Heart right ventricle (tissue), 16 donors: ENCODE data around the gene MCCC1. TPM values are rescaled to one million over a fixed set of nuclear protein-coding genes. Genes with fewer than 3 reads are reported as not detected.

ENCODE experiments used
- ATAC-seq, 8 donors: fragments of 200-7000 bp; cut with Tn5 transposase; one replicate each; pipeline ENCODE4 v1.9.1; 2020; ENCODE audit warnings: mild to moderate bottlenecking in 8 of 8, moderate library complexity in 8 of 8, moderate number of reproducible peaks in 1 of 8
- DNase-seq, 2 donors: peaks; one replicate each; pipeline ENCODE4 v3.0.0-alpha.2; 2020
- H3K27ac ChIP-seq, 10 donors: fragments of 200-600 bp; sonication (generic) in 2 of 10; one replicate each; pipeline versions ENCODE4 v1.5.0 to v1.8.0; 2020 to 2022; ENCODE audit warnings: mild to moderate bottlenecking in 3 of 10
- H3K27me3 ChIP-seq, 7 donors: fragments of 200-600 bp; one replicate each; pipeline ENCODE4 v1.8.0; 2021 to 2022; ENCODE audit warnings: mild to moderate bottlenecking in 2 of 7
- H3K36me3 ChIP-seq, 9 donors: fragments of 200-600 bp; sonication (generic) in 1 of 9; one replicate each; pipeline versions ENCODE4 v1.5.0 to v1.8.0; 2020 to 2022; ENCODE audit warnings: mild to moderate bottlenecking in 2 of 9
- H3K4me1 ChIP-seq, 9 donors: fragments of 200-600 bp; sonication (generic) in 1 of 9; one replicate each; pipeline versions ENCODE4 v1.5.0 to v1.8.0; 2020 to 2022; ENCODE audit warnings: mild to moderate bottlenecking in 4 of 9
- H3K4me3 ChIP-seq, 10 donors: fragments of 200-600 bp; sonication (generic) in 2 of 10; one replicate each; pipeline versions ENCODE4 v1.5.0 to v1.8.0; 2020 to 2022; ENCODE audit warnings: mild to moderate bottlenecking in 7 of 10, moderate library complexity in 2 of 10
- H3K9me3 ChIP-seq, 11 donors: fragments of 200-600 bp in 10 of 11; sonication (generic) in 2 of 11; one replicate each; pipeline versions ENCODE4 v1.5.0 to v1.8.0; 2013 to 2022; ENCODE audit warnings: mild to moderate bottlenecking in 2 of 11, control low read depth in 1 of 11, moderate library complexity in 1 of 11
- CTCF ChIP-seq, 9 donors: fragments of 200-600 bp; sonication (generic) in 2 of 9; IDR thresholded peaks; one replicate each; pipeline versions ENCODE4 v1.5.0 to v1.8.0; 2021 to 2022; ENCODE audit warnings: antibody characterized with exemption in 9 of 9, mild to moderate bottlenecking in 5 of 9, moderate library complexity in 1 of 9
- WGBS, 2 donors: extraction: QIAGEN DNeasy Blood & Tissue Kit; methylation state at CpG; one replicate each; pipeline ENCODE4 v1.1.7; 2013; ENCODE audit warnings: inconsistent platforms in 1 of 2; 5-methylcytosine and 5-hydroxymethylcytosine counted together
- intact Hi-C, 10 donors: fragments of 100-400 bp; cut with DNase I; formaldehyde crosslinking; loops; one replicate each; pipeline versions ENCODE4 v1.11.1 to v1.14.2; 2022
- polyA plus RNA-seq, 2 donors: library from polyadenylated mRNA; stranded (reverse); fragments of 200-250 nt; gene quantifications; one replicate each; pipeline ENCODE4 v1.2.3, GENCODE V29; 2013
- total RNA-seq, 10 donors: library from RNA; stranded (reverse); fragmentation: NEBNext Ultra II Directional in 3 of 10; extraction: Animal tissue kit (Norgen Biotek cat#: 25700) in 3 of 10; gene quantifications; one replicate each; pipeline versions ENCODE4 v1.2.1 to v1.2.4, GENCODE V29; 2021 to 2023
- donor health status: Arrhythmogenic right ventricular cardiomyopathy.
- donor health status: ischemic (EF 13 %, LVEDD 7.1; RV severe dilation, severe dysfunction).
- donor health status: healthy with polysubstance abuse.
- donor health status: DM: no; HTN: yes; CAD: no.
- donor health status: DM: no; HTN: no; CAD: no.
- donor health status: ischemic (EF 25% LVEDD 6.9; RV normal size, moderate dysfunction).
- donor health status: ischemic (EF 25% LVEDD 5.7; RV mildly dilated, moderate dysfunction).
- donor health status: healthy.
- donor health status: DM: yes; HTN: yes; CAD: no.
- donor health status: Ischemic cardiomyopathy.
- donor health status: ischemic (EF 35%, LVEDD 5.7; RV mildly dilated, moderate dysfunction).
- donor health status: nonischemic (EF 11% LVEDD 7.7; RV severe dilation, severe dysfunction).
- donor health status: DM: yes; HTN: yes; CAD: no.
- donor health status: PGD.
- donor health status: ischemic (EF 29% LVEDD 5.4; RV normal size, mild dysfunction).
- donor health status: nonischemic (EF 23%, LVEDD 6.1; RV moderate dilation, normal function).

The MCCC1 gene
- total and polyA plus RNA-seq, 12 donors = 28.9 to 62.9 (median 46.0) TPM

GRCh38 chr3:183044547-183045229, 54.6 kb downstream of the MCCC1 start:
- H3K36me3 ChIP-seq = peaks cover 0 to 87% (median 25%) of the 10 kb centered on the region in 9 donors

GRCh38 chr3:183038757-183039156, 60.5 kb downstream of the MCCC1 start:
- Histone ChIP-seq H3K27me3 (no peaks in the 10 kb centered on the region), H3K36me3 (peaks cover 0 to 96% (median 60%) of the 10 kb centered on the region in 9 donors), H3K27ac (no peak overlapping the region), H3K4me3 (no peak overlapping the region), H3K4me1 (no peaks in the 10 kb centered on the region), H3K9me3 (no peaks in the 10 kb centered on the region)
- peak in 1 of 8 donors; percentile 44 for ATAC-seq
- intact Hi-C loops = no loop called here
- 78 to 85% methylated on average over 12 of the region's 12 CpGs for WGBS, 2 donors
- no peak for TF ChIP-seq CTCF (IDR thresholded peaks at IDR 0.05)
- no peak for DNase-seq

More at GRCh38 chr3:183044547-183045229, 54.6 kb downstream of the MCCC1 start:
- DNase-seq (no peak), ATAC-seq (no peak)
- Histone ChIP-seq H3K4me3 (no peak overlapping the region), H3K9me3 (no peaks in the 10 kb centered on the region), H3K27me3 (no peaks in the 10 kb centered on the region), H3K27ac (no peak overlapping the region), H3K4me1 (no peaks in the 10 kb centered on the region)
- intact Hi-C loops = no loop called here
- no peak for TF ChIP-seq CTCF (IDR thresholded peaks at IDR 0.05)
- WGBS, 2 donors = 86 to 93% methylated on average over 11 of the region's 11 CpGs

GRCh38 chr3:183038221-183038620, 61.1 kb downstream of the MCCC1 start:
- no peak overlapping the region for H3K27ac ChIP-seq
- no peaks in the 10 kb centered on the region for H3K9me3 ChIP-seq
- peaks cover 0 to 96% (median 54%) of the 10 kb centered on the region in 9 donors for H3K36me3 ChIP-seq
- no peak for TF ChIP-seq CTCF (IDR thresholded peaks at IDR 0.05)
- intact Hi-C loops = no loop called here
- H3K27me3 ChIP-seq = no peaks in the 10 kb centered on the region
- DNase-seq (no peak), ATAC-seq (no peak)
- H3K4me3 ChIP-seq = no peak overlapping the region
- H3K4me1 ChIP-seq = no peaks in the 10 kb centered on the region
- 91 to 100% methylated on average over 2 of the region's 2 CpGs for WGBS, 2 donors

GRCh38 chr3:183033746-183034145, 65.5 kb downstream of the MCCC1 start:
- DNase-seq (no peak), ATAC-seq (no peak)
- H3K4me3 ChIP-seq = no peak overlapping the region
- peaks cover 0 to 98% (median 38%) of the 10 kb centered on the region in 9 donors for H3K36me3 ChIP-seq
- WGBS, 2 donors = 92 to 99% methylated on average over 2 of the region's 2 CpGs
- TF ChIP-seq CTCF (IDR thresholded peaks at IDR 0.05) = no peak
- no peaks in the 10 kb centered on the region for H3K4me1 ChIP-seq
- no peaks in the 10 kb centered on the region for H3K27me3 ChIP-seq
- H3K9me3 ChIP-seq = peaks cover 0 to under 1% (median 0%) of the 10 kb centered on the region in 11 donors
- intact Hi-C loops = no loop called here
- H3K27ac ChIP-seq = no peak overlapping the region
